ENCODE results near the gene TBC1D23. TPM values are rescaled to one million over a fixed set of nuclear protein-coding genes. Genes with fewer than 3 reads are reported as not detected.

TBC1D23 gene
- total RNA-seq, 1 donor from 2014 or later = 62.2 TPM

DNA sequence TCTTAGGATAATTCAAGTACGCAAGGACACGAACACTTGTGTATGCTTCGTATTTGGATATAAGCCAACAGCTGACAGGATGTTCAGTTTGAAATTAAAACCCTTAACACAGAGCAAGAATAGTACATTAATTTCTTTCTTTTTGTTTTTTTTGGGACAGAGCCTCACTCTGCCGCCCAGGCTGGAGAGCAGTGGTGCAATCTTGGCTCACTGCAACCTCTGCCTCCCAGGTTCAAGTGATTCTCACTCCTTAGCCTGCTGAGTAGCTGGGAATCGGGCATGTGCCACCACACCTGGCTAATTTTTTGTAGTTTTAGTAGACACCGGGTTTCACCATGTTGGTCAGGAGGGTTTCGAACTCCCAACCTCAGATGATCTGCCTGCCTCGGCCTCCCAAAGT lies 107.6 kb downstream of the TBC1D23 start:
- no peak for FAIRE-seq
- no peaks in the 10 kb centered on the region for H3K79me2 ChIP-seq (ENCODE audit: insufficient read depth, low read length)
- no peaks in the 10 kb centered on the region for H3K9me3 ChIP-seq (ENCODE audit: insufficient read depth, low read depth, low read length)
- Mint-ChIP-seq H3K4me1 (ENCODE audit: low read depth, unreplicated experiment) (no peaks in the 10 kb centered on the region), H3K4me3 (ENCODE audit: unreplicated experiment) (no peak overlapping the region), H3K9me3 (ENCODE audit: unreplicated experiment) (no peaks in the 10 kb centered on the region), H3K36me3 (ENCODE audit: low read depth, unreplicated experiment) (peaks cover 8% of the 10 kb centered on the region), H3K27me3 (ENCODE audit: low read depth, unreplicated experiment) (no peaks in the 10 kb centered on the region), H3K27ac (ENCODE audit: unreplicated experiment) (no peak overlapping the region)
- H3K4me2 ChIP-seq (ENCODE audit: low read length) = no peak overlapping the region
- H3K9ac ChIP-seq (ENCODE audit: low read length) = no peak overlapping the region
- peaks cover 66% of the 10 kb centered on the region for H3K36me3 ChIP-seq (ENCODE audit: insufficient read depth, low read length)
- H4K20me1 ChIP-seq (ENCODE audit: insufficient read depth, low read length) = no peaks in the 10 kb centered on the region
- H3K4me1 ChIP-seq (ENCODE audit: insufficient read depth, low read length) = no peaks in the 10 kb centered on the region
- no peak overlapping the region for H2AFZ ChIP-seq (ENCODE audit: low read depth, low read length)
- TF ChIP-seq EZH2 (IDR thresholded peaks at IDR 0.05; ENCODE audit: insufficient read depth, low read length) = no peak
- TF ChIP-seq, protein P1, sequence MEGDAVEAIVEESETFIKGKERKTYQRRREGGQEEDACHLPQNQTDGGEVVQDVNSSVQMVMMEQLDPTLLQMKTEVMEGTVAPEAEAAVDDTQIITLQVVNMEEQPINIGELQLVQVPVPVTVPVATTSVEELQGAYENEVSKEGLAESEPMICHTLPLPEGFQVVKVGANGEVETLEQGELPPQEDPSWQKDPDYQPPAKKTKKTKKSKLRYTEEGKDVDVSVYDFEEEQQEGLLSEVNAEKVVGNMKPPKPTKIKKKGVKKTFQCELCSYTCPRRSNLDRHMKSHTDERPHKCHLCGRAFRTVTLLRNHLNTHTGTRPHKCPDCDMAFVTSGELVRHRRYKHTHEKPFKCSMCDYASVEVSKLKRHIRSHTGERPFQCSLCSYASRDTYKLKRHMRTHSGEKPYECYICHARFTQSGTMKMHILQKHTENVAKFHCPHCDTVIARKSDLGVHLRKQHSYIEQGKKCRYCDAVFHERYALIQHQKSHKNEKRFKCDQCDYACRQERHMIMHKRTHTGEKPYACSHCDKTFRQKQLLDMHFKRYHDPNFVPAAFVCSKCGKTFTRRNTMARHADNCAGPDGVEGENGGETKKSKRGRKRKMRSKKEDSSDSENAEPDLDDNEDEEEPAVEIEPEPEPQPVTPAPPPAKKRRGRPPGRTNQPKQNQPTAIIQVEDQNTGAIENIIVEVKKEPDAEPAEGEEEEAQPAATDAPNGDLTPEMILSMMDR (IDR thresholded peaks at IDR 0.05; ENCODE audit: insufficient read depth, low read depth, low read length) = no peak
- H3K27me3 ChIP-seq (ENCODE audit: insufficient read depth, low read length) = no peaks in the 10 kb centered on the region
- DNase-seq (ENCODE audit: low read depth) = no peak
- no peak overlapping the region for H3K4me3 ChIP-seq (ENCODE audit: insufficient read depth, low read depth, low read length)
- no peak overlapping the region for H3K27ac ChIP-seq (ENCODE audit: low read depth, low read length)

DNA sequence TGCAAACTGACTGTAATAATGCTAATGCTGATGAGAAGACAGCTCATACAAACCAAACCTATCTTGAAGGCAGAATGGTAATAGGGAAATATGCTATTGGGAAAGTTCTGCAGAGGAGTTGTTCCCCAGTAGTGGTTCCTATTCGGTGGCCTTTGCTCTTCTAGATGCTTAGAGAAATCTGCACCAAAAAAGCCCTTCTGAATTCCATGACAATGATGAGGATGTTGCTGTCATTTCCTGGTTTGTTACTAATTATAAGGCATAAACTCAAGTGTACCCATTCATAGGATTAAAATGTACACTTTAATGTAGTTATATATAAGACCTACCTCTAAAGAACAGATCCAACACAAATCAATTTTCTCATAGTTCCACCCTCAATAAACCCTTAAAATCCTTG lies 110.0 kb downstream of the TBC1D23 start:
- Histone ChIP-seq H3K36me3 (ENCODE audit: insufficient read depth, low read length) (peaks cover 55% of the 10 kb centered on the region), H3K4me1 (ENCODE audit: insufficient read depth, low read length) (no peaks in the 10 kb centered on the region), H2AFZ (ENCODE audit: low read depth, low read length) (no peak overlapping the region), H3K9ac (ENCODE audit: low read length) (no peak overlapping the region), H3K4me3 (ENCODE audit: insufficient read depth, low read depth, low read length) (no peak overlapping the region), H3K27ac (ENCODE audit: low read depth, low read length) (no peak overlapping the region), H3K79me2 (ENCODE audit: insufficient read depth, low read length) (peaks cover 4% of the 10 kb centered on the region), H3K9me3 (ENCODE audit: insufficient read depth, low read depth, low read length) (no peaks in the 10 kb centered on the region), H3K4me2 (ENCODE audit: low read length) (no peak overlapping the region), H4K20me1 (ENCODE audit: insufficient read depth, low read length) (peaks cover 4% of the 10 kb centered on the region), H3K27me3 (ENCODE audit: insufficient read depth, low read length) (no peaks in the 10 kb centered on the region)
- FAIRE-seq = no peak
- Mint-ChIP-seq H3K36me3 (ENCODE audit: low read depth, unreplicated experiment) (peaks cover 8% of the 10 kb centered on the region), H3K27ac (ENCODE audit: unreplicated experiment) (no peak overlapping the region), H3K4me3 (ENCODE audit: unreplicated experiment) (no peak overlapping the region), H3K4me1 (ENCODE audit: low read depth, unreplicated experiment) (no peaks in the 10 kb centered on the region), H3K27me3 (ENCODE audit: low read depth, unreplicated experiment) (no peaks in the 10 kb centered on the region), H3K9me3 (ENCODE audit: unreplicated experiment) (no peaks in the 10 kb centered on the region)
- no peak for DNase-seq (ENCODE audit: low read depth)
- no peak for TF ChIP-seq EZH2 (IDR thresholded peaks at IDR 0.05; ENCODE audit: insufficient read depth, low read length)
- TF ChIP-seq, protein P1 (IDR thresholded peaks at IDR 0.05; ENCODE audit: insufficient read depth, low read depth, low read length) = no peak

DNA sequence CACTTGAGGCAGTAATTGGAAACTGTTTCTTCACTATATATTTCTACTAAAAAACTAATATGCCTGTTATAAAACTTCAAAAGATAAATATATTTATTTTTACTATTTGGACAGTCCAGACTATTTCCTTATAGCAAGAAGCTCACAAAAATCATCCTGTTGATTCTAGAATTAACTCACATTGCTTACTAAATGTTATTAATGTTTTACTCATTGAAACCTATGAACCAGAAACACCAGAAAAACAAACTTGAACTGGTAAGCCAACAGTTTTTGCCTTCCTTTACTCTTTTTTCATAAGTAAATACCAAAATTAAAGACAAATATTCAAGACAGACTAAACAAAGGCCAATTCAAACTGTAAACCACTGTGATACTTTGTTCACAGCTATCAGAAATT lies 113.7 kb downstream of the TBC1D23 start:
- no peak overlapping the region for H3K9ac ChIP-seq (ENCODE audit: low read length)
- no peaks in the 10 kb centered on the region for H3K9me3 ChIP-seq (ENCODE audit: insufficient read depth, low read depth, low read length)
- H3K4me1 ChIP-seq (ENCODE audit: insufficient read depth, low read length) = no peaks in the 10 kb centered on the region
- DNase-seq (ENCODE audit: low read depth) (no peak), FAIRE-seq (no peak)
- no peak overlapping the region for H3K4me3 ChIP-seq (ENCODE audit: insufficient read depth, low read depth, low read length)
- Mint-ChIP-seq H3K4me1 (ENCODE audit: low read depth, unreplicated experiment) (no peaks in the 10 kb centered on the region), H3K9me3 (ENCODE audit: unreplicated experiment) (no peaks in the 10 kb centered on the region), H3K27ac (ENCODE audit: unreplicated experiment) (no peak overlapping the region), H3K36me3 (ENCODE audit: low read depth, unreplicated experiment) (peaks cover 8% of the 10 kb centered on the region), H3K27me3 (ENCODE audit: low read depth, unreplicated experiment) (no peaks in the 10 kb centered on the region), H3K4me3 (ENCODE audit: unreplicated experiment) (no peak overlapping the region)
- no peak overlapping the region for H3K4me2 ChIP-seq (ENCODE audit: low read length)
- H3K79me2 ChIP-seq (ENCODE audit: insufficient read depth, low read length) = peaks cover 4% of the 10 kb centered on the region
- H3K36me3 ChIP-seq (ENCODE audit: insufficient read depth, low read length) = peaks cover 38% of the 10 kb centered on the region
- no peak for TF ChIP-seq EZH2 (IDR thresholded peaks at IDR 0.05; ENCODE audit: insufficient read depth, low read length)
- TF ChIP-seq, protein P1 (IDR thresholded peaks at IDR 0.05; ENCODE audit: insufficient read depth, low read depth, low read length) = no peak
- peaks cover 4% of the 10 kb centered on the region for H4K20me1 ChIP-seq (ENCODE audit: insufficient read depth, low read length)
- H3K27me3 ChIP-seq (ENCODE audit: insufficient read depth, low read length) = no peaks in the 10 kb centered on the region
- no peak overlapping the region for H3K27ac ChIP-seq (ENCODE audit: low read depth, low read length)
- H2AFZ ChIP-seq (ENCODE audit: low read depth, low read length) = no peak overlapping the region

Other genes with a start within 250 kb of the TBC1D23 start
- 209 and 230 TPM in 2 replicates for gene FILIP1L, start 146.5 kb upstream of the TBC1D23 start, total RNA-seq
- 44.9 and 47.7 TPM in 2 replicates for gene NIT2, start 73.8 kb downstream of the TBC1D23 start, total RNA-seq
- 47.9 and 48.9 TPM in 2 replicates for gene TOMM70, start 140.1 kb downstream of the TBC1D23 start, total RNA-seq
- gene LNP1, start 140.5 kb downstream of the TBC1D23 start, total RNA-seq = 2.5 and 2.6 TPM in 2 replicates
- gene TMEM45A, start 231.6 kb downstream of the TBC1D23 start, total RNA-seq = 35.5 and 49.7 TPM in 2 replicates

All from astrocyte (in vitro differentiated cells and primary cell).